IMR-90 (cell line): ENCODE data around the gene FGFR4. TPM values are rescaled to one million over a fixed set of nuclear protein-coding genes. Genes with fewer than 3 reads are reported as not detected.
A peak's percentile ranks its signal among the peaks of the same experiment; 100 is the strongest.

Experiments used
- ATAC-seq: fragments of 200-7000 bp; cut with Tn5 transposase; 2 replicates; pipeline ENCODE4 v1.9.1; 2020; ENCODE audit warnings: low read depth, mild to moderate bottlenecking, moderate library complexity
- BruUV-seq: library from RNA; stranded (reverse); fragments of 400-500 nt; replicated peaks from 2 replicates; lab custom pipeline; 2021; lab: Mats Ljungman, UMichigan
- CTCF ChIA-PET: fragments of 300-600 bp; formaldehyde crosslinking; extraction: SDS; loops from one replicate; lab custom pipeline; 2021; ENCODE audit warnings: antibody characterized with exemption; lab: Yijun Ruan, JAX
- POLR2A ChIA-PET: fragments of 300-600 bp; sonication (Branson Sonifier 250); formaldehyde crosslinking; loops from one replicate; lab custom pipeline; 2022; ENCODE audit warnings: antibody characterized with exemption; ENCODE audit not compliant: unreplicated experiment; lab: Charles Lee
- DNase-seq: peaks from one replicate; pipeline ENCODE4 v3.0.0; 2013
- H2AFZ ChIP-seq: replicated peaks from 2 replicates; pipeline ENCODE3; 2013; ENCODE audit warnings: low read length, mild to moderate bottlenecking; ENCODE audit not compliant: poor library complexity
- H2AK5ac ChIP-seq: 2 replicates; pipeline ENCODE4 v1.6.1; 2013; ENCODE audit warnings: low read depth, low read length, inconsistent platforms
- H2AK9ac ChIP-seq: replicated peaks from 2 replicates; pipeline ENCODE3; 2013; ENCODE audit warnings: mild to moderate bottlenecking, low read depth, low read length, moderate library complexity; ENCODE audit not compliant: poor library complexity
- H2BK120ac ChIP-seq: 2 replicates; pipeline ENCODE4 v1.6.1; 2013; ENCODE audit warnings: low read depth, low read length, inconsistent platforms
- H2BK15ac ChIP-seq: 3 replicates; pipeline ENCODE4 v1.6.1; 2013; ENCODE audit warnings: low read depth, low read length, inconsistent platforms
- H2BK20ac ChIP-seq: 2 replicates; pipeline ENCODE4 v1.6.1; 2013; ENCODE audit warnings: low read depth, mild to moderate bottlenecking, inconsistent platforms, low read length, moderate library complexity
- H2BK5ac ChIP-seq: 2 replicates; pipeline ENCODE4 v1.6.1; 2013; ENCODE audit warnings: mild to moderate bottlenecking, low read depth, low read length, inconsistent platforms; ENCODE audit not compliant: poor library complexity, severe bottlenecking
- H3K14ac ChIP-seq: replicated peaks from 2 replicates; pipeline ENCODE4 v1.6.1; 2013; ENCODE audit warnings: low read depth, low read length, inconsistent platforms
- H3K18ac ChIP-seq: 2 replicates; pipeline ENCODE4 v1.6.1; 2013; ENCODE audit warnings: low read depth, low read length, control low read depth
- H3K23ac ChIP-seq: 2 replicates; pipeline ENCODE4 v1.6.1; 2013; ENCODE audit warnings: low read depth, low read length, inconsistent platforms
- H3K27ac ChIP-seq: 2 replicates; pipeline ENCODE4 v1.5.1; 2013; ENCODE audit warnings: mild to moderate bottlenecking, control low read depth, low read length; ENCODE audit not compliant: insufficient read depth
- H3K27me3 ChIP-seq: 2 replicates; pipeline ENCODE4 v1.6.1; 2013; ENCODE audit warnings: low read length; ENCODE audit not compliant: control insufficient read depth, insufficient read depth
- H3K36me3 ChIP-seq: 2 replicates; pipeline ENCODE4 v1.6.1; 2013; ENCODE audit warnings: low read length, mixed read lengths; ENCODE audit not compliant: control insufficient read depth, insufficient read depth
- H3K4ac ChIP-seq: 2 replicates; pipeline ENCODE4 v1.6.1; 2013; ENCODE audit warnings: low read depth, low read length, inconsistent platforms
- H3K4me1 ChIP-seq: 2 replicates; pipeline ENCODE4 v1.6.1; 2013; ENCODE audit warnings: low read length, mixed read lengths; ENCODE audit not compliant: control insufficient read depth, insufficient read depth
- H3K4me2 ChIP-seq: 2 replicates; pipeline ENCODE4 v1.6.1; 2013; ENCODE audit warnings: low read depth, mild to moderate bottlenecking, control low read depth, low read length, moderate library complexity
- H3K4me3 ChIP-seq: 2 replicates; pipeline ENCODE4 v1.5.1; 2013; ENCODE audit warnings: low read depth, mild to moderate bottlenecking, control low read depth, low read length, moderate library complexity; ENCODE audit not compliant: insufficient read depth
- H3K56ac ChIP-seq: 2 replicates; pipeline ENCODE4 v1.6.1; 2013; ENCODE audit warnings: low read length, inconsistent platforms; ENCODE audit not compliant: insufficient read depth; ENCODE audit errors: extremely low read depth
- H3K79me1 ChIP-seq, 2 experiments: 2 replicates each; pipeline ENCODE4 v1.6.1; 2013; ENCODE audit warnings: low read length in 2 of 2, inconsistent platforms in 1 of 2, low read depth in 1 of 2
- H3K9ac ChIP-seq: 2 replicates; pipeline ENCODE4 v1.6.1; 2013; ENCODE audit warnings: low read depth, low read length, control low read depth
- H3K9me1 ChIP-seq: 2 replicates; pipeline ENCODE4 v1.6.1; 2013; ENCODE audit warnings: low read length, inconsistent platforms; ENCODE audit not compliant: insufficient read depth
- H3K9me3 ChIP-seq: 2 replicates; pipeline ENCODE4 v1.6.1; 2013; ENCODE audit warnings: low read length; ENCODE audit not compliant: control insufficient read depth, insufficient read depth
- H4K20me1 ChIP-seq: 2 replicates; pipeline ENCODE4 v1.6.1; 2013; ENCODE audit warnings: low read length, inconsistent platforms; ENCODE audit not compliant: insufficient read depth
- H4K5ac ChIP-seq: 2 replicates; pipeline ENCODE4 v1.6.1; 2013; ENCODE audit warnings: mild to moderate bottlenecking, low read depth, low read length, control low read depth
- H4K8ac ChIP-seq, 2 experiments: 2 replicates each; pipeline ENCODE4 v1.6.1; 2013; ENCODE audit warnings: low read depth in 2 of 2, low read length in 2 of 2, control low read depth in 1 of 2, inconsistent platforms in 1 of 2
- H4K91ac ChIP-seq: 2 replicates; pipeline ENCODE4 v1.6.1; 2013; ENCODE audit warnings: low read depth, low read length, inconsistent platforms; ENCODE audit not compliant: insufficient read depth
- BHLHE40 ChIP-seq: fragments of 150-350 bp; IDR thresholded peaks from 2 replicates; pipeline ENCODE4 v1.6.1; 2016; ENCODE audit warnings: mild to moderate bottlenecking, low read depth, low read length
- CEBPB ChIP-seq: IDR thresholded peaks from 2 replicates; pipeline ENCODE4 v1.6.1; 2012; ENCODE audit warnings: low read depth, low read length, improper control_type of control experiment
- FOS ChIP-seq: fragments of 150-350 bp; IDR thresholded peaks from 2 replicates; pipeline ENCODE4 v1.6.1; 2016; ENCODE audit warnings: low read depth, low read length
- MXI1 ChIP-seq: IDR thresholded peaks from 2 replicates; pipeline ENCODE4 v1.6.1; 2012; ENCODE audit warnings: low read depth, mild to moderate bottlenecking, low read length, moderate library complexity, borderline replicate concordance
- NFE2L2 ChIP-seq: fragments of 150-350 bp; IDR thresholded peaks from 2 replicates; pipeline ENCODE4 v1.6.1; 2016; ENCODE audit warnings: low read depth, mild to moderate bottlenecking, low read length
- POLR2A ChIP-seq: IDR thresholded peaks from 2 replicates; pipeline ENCODE4 v1.6.1; 2012; ENCODE audit warnings: mild to moderate bottlenecking, low read depth, low read length
- RAD21 ChIP-seq: IDR thresholded peaks from 2 replicates; pipeline ENCODE4 v1.6.1; 2012; ENCODE audit warnings: low read length, improper control_type of control experiment
- RCOR1 ChIP-seq: IDR thresholded peaks from 2 replicates; pipeline ENCODE4 v1.6.1; 2012; ENCODE audit warnings: mild to moderate bottlenecking, low read length, improper control_type of control experiment; ENCODE audit not compliant: insufficient replicate concordance
- RFX5 ChIP-seq: IDR thresholded peaks from 2 replicates; pipeline ENCODE4 v1.8.0; 2012; ENCODE audit warnings: low read depth, mild to moderate bottlenecking, low read length, moderate library complexity
- SMC3 ChIP-seq: fragments of 150-350 bp; IDR thresholded peaks from 2 replicates; pipeline ENCODE4 v1.6.1; 2016; ENCODE audit warnings: low read depth, mild to moderate bottlenecking, antibody characterized with exemption, low read length, moderate library complexity
- WGBS, 2 experiments: methylation state at CpG; one replicate each; pipeline versions ENCODE4 v1.1.5 to v1.1.7; 2013; ENCODE audit warnings: missing lambda C conversion rate in 2 of 2; ENCODE audit not compliant: insufficient read length in 1 of 2; ENCODE audit errors: extremely low coverage in 2 of 2; 5-methylcytosine and 5-hydroxymethylcytosine counted together
- dilution Hi-C: fragments of 300-500 bp; cut with HindIII; formaldehyde crosslinking; loops from one replicate; pipeline ENCODE4 v1.14.3; 2018; ENCODE audit warnings: low sequenced_read_pairs; ENCODE audit not compliant: unreplicated experiment
- in situ Hi-C: fragments of 300-500 bp; cut with MboI; formaldehyde crosslinking; loops from 3 replicates; pipeline ENCODE4 v1.14.3; 2019; ENCODE audit warnings: low sequenced_read_pairs, inconsistent platforms, mixed read lengths
- intact Hi-C: fragments of 100-400 bp; cut with micrococcal nuclease; formaldehyde crosslinking; loops from 2 replicates; pipeline ENCODE4 v1.10.0; 2022
- polyA plus RNA-seq, 3 experiments: library from polyadenylated mRNA; depleted of rRNA; stranded (reverse); fragments of >200 nt; gene quantifications; 2 replicates each; pipeline ENCODE4 v1.2.3, GENCODE V29; 2012; ENCODE audit warnings: low replicate concordance in 1 of 3
- total RNA-seq: library from RNA; depleted of rRNA; stranded (reverse); fragments of >200 nt; gene quantifications from 2 replicates; pipeline ENCODE4 v1.2.3, GENCODE V29; 2012
- TF ChIP-seq, protein P1 (sequence below): fragments of 150-350 bp; IDR thresholded peaks from 2 replicates; pipeline ENCODE4 v1.6.1; 2016; ENCODE audit warnings: low read depth, mild to moderate bottlenecking, low read length, moderate library complexity, borderline replicate concordance
- TF ChIP-seq, protein P2 (sequence below): fragments of 150-350 bp; IDR thresholded peaks from 2 replicates; pipeline ENCODE4 v1.6.1; 2017; ENCODE audit warnings: mild to moderate bottlenecking, antibody characterized with exemption, low read length, low read depth
- TF ChIP-seq, protein P3 (sequence below): conservative IDR thresholded peaks from 2 replicates; pipeline ENCODE4 v1.5.1; 2012; ENCODE audit warnings: mild to moderate bottlenecking, low read depth, low read length, improper control_type of control experiment

The FGFR4 gene
- total and polyA plus RNA-seq, 2 of the 4 experiments (the other 2 are of a cell fraction) = 0.90 to 2.4 TPM

DNA sequence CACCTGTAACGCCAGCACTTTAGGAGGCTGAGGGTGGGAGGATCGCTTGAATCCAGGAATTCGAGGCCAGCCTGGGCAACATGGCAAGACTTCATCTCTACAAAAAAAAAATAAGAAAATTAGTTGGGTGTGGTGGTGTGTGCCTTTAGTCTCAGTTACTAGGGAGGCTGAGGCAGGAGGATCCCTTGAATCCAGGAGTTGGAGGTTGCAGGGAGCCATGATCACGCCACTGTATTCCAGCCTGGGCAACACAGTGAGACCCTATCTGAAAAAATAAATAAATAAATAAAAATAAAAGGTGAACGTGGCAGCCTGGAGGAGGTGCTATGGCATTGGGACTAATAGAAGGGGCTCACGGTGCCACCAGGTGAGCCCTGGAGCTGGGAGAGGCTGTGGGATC, 7.1 kb downstream of the FGFR4 start:
- Histone ChIP-seq H2BK15ac (0 out of 3 replicates have a peak overlapping the region, but pooled peaks have one; percentile 43), H3K9me1 (0 out of 2 replicates have a peak, but pooled peaks cover 9% of the 10 kb centered on the region), H3K27me3 (no peaks in the 10 kb centered on the region), H4K8ac (peak overlapping the region; percentile 46 to 54; a peak in 2 of 4 replicates), H4K91ac (peak overlapping the region; percentile 52; the same call in 1 of the 2 replicates), H3K56ac (0 out of 2 replicates have a peak overlapping the region, but pooled peaks have one; percentile 32), H4K5ac (peak overlapping the region; percentile 56), H2AFZ (no peak overlapping the region), H3K18ac (peak overlapping the region; percentile 64; the same call in 1 of the 2 replicates), H3K9ac (no peak overlapping the region), H3K14ac (0 out of 2 replicates have a peak overlapping the region, but pooled peaks have one; percentile 24), H3K36me3 (peaks cover 12% of the 10 kb centered on the region; the same call in 1 of the 2 replicates), H2BK20ac (peak overlapping the region; percentile 47), H3K9me3 (no peaks in the 10 kb centered on the region), H2BK120ac (peak overlapping the region; percentile 73; the same call in 1 of the 2 replicates), H3K4me2 (no peak overlapping the region), H3K23ac (no peak overlapping the region), H3K4me1 (peaks cover 31% of the 10 kb centered on the region), H2AK5ac (peak overlapping the region; percentile 74), H3K27ac (peak overlapping the region; percentile 85; the same call in 1 of the 2 replicates), H3K4me3 (no peak overlapping the region), H2AK9ac (peak overlapping the region; percentile 55), H3K4ac (peak overlapping the region; percentile 38), H3K79me1 (no peaks in the 10 kb centered on the region), H2BK5ac (no peak overlapping the region), H4K20me1 (no peaks in the 10 kb centered on the region; the same call in 1 of the 2 replicates)
- in situ Hi-C loops (no loop called here), intact Hi-C loops (no loop called here), dilution Hi-C loops (no loop called here)
- no CpG with 5 or more reads among the region's 6 CpGs for WGBS, 2 experiments
- DNase-seq = no peak
- no TSS peak for BruUV-seq
- POLR2A ChIA-PET = no interaction called here
- ATAC-seq = no peak
- no peak for TF ChIP-seq RFX5
- TF ChIP-seq MXI1 = no peak
- TF ChIP-seq POLR2A = no peak
- no peak for TF ChIP-seq RCOR1
- TF ChIP-seq BHLHE40 = no peak
- no peak for TF ChIP-seq CEBPB
- TF ChIP-seq RAD21 = no peak
- TF ChIP-seq, protein P1, sequence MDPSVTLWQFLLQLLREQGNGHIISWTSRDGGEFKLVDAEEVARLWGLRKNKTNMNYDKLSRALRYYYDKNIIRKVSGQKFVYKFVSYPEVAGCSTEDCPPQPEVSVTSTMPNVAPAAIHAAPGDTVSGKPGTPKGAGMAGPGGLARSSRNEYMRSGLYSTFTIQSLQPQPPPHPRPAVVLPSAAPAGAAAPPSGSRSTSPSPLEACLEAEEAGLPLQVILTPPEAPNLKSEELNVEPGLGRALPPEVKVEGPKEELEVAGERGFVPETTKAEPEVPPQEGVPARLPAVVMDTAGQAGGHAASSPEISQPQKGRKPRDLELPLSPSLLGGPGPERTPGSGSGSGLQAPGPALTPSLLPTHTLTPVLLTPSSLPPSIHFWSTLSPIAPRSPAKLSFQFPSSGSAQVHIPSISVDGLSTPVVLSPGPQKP = no peak
- TF ChIP-seq, protein P2, sequence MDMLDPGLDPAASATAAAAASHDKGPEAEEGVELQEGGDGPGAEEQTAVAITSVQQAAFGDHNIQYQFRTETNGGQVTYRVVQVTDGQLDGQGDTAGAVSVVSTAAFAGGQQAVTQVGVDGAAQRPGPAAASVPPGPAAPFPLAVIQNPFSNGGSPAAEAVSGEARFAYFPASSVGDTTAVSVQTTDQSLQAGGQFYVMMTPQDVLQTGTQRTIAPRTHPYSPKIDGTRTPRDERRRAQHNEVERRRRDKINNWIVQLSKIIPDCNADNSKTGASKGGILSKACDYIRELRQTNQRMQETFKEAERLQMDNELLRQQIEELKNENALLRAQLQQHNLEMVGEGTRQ = no peak
- TF ChIP-seq, protein P3, sequence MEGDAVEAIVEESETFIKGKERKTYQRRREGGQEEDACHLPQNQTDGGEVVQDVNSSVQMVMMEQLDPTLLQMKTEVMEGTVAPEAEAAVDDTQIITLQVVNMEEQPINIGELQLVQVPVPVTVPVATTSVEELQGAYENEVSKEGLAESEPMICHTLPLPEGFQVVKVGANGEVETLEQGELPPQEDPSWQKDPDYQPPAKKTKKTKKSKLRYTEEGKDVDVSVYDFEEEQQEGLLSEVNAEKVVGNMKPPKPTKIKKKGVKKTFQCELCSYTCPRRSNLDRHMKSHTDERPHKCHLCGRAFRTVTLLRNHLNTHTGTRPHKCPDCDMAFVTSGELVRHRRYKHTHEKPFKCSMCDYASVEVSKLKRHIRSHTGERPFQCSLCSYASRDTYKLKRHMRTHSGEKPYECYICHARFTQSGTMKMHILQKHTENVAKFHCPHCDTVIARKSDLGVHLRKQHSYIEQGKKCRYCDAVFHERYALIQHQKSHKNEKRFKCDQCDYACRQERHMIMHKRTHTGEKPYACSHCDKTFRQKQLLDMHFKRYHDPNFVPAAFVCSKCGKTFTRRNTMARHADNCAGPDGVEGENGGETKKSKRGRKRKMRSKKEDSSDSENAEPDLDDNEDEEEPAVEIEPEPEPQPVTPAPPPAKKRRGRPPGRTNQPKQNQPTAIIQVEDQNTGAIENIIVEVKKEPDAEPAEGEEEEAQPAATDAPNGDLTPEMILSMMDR = no peak
- TF ChIP-seq SMC3 = no peak
- TF ChIP-seq FOS = no peak
- TF ChIP-seq NFE2L2 = no peak
- CTCF ChIA-PET = interaction anchor here (1.4 kb wide), 1 partner anchor 17 kb away, joined by 4 read pairs; no protein-coding TSS in a partner anchor
